Peyer's patch (tissue), 4 donors: ENCODE results near the gene SMAD4. TPM values are rescaled to one million over a fixed set of nuclear protein-coding genes. Genes with fewer than 3 reads are reported as not detected.

Source experiments
- DNase-seq, 3 donors: peaks; one replicate each; pipeline ENCODE4 v3.0.0-alpha.2; 2017 to 2019
- H3K27ac ChIP-seq, 4 donors: fragments of 200-600 bp; sonication (generic); one replicate each; pipeline ENCODE4 v1.5.1; 2016 to 2019
- H3K27me3 ChIP-seq, 2 donors: fragments of 200-600 bp; sonication (generic); one replicate each; pipeline ENCODE4 v1.5.1; 2019
- H3K36me3 ChIP-seq, 3 donors: fragments of 200-600 bp; sonication (generic); one replicate each; pipeline ENCODE4 v1.5.1; 2016 to 2019
- H3K4me1 ChIP-seq, 4 donors: fragments of 200-600 bp; sonication (generic); one replicate each; pipeline ENCODE4 v1.5.1; 2016 to 2019
- H3K4me3 ChIP-seq, 4 donors: fragments of 200-600 bp; sonication (generic); 1 replicate in 3 of 4; 2 replicates in 1 of 4; pipeline ENCODE4 v1.5.1; 2016 to 2019; ENCODE audit warnings: mild to moderate bottlenecking in 1 of 4
- H3K9me3 ChIP-seq, 4 donors: fragments of 200-600 bp; sonication (generic); one replicate each; pipeline ENCODE4 v1.5.1; 2016 to 2019; ENCODE audit warnings: mild to moderate bottlenecking in 1 of 4
- CTCF ChIP-seq, 6 experiments: fragments of 450-650 bp in 4 of 6; fragments of 200-600 bp in 2 of 6; sonication (generic) in 1 of 6; IDR thresholded peaks; one replicate each; pipeline ENCODE4 v1.5.1; 2017 to 2019; ENCODE audit warnings: antibody characterized with exemption in 6 of 6, mild to moderate bottlenecking in 3 of 6, moderate library complexity in 1 of 6
- POLR2A ChIP-seq, 2 donors: fragments of 450-650 bp; IDR thresholded peaks; one replicate each; pipeline ENCODE4 v1.5.1; 2017; ENCODE audit warnings: antibody characterized with exemption in 2 of 2, mild to moderate bottlenecking in 2 of 2, moderate library complexity in 2 of 2
- total RNA-seq, 4 donors: library from RNA; depleted of rRNA; stranded (reverse); fragments of >200 nt; gene quantifications; one replicate each; pipeline ENCODE4 v1.1.0, GENCODE V29; 2016

Gene SMAD4
- total RNA-seq, 4 donors from 2014 or later, result 79.0 to 109 (median 94.0) TPM

DNA sequence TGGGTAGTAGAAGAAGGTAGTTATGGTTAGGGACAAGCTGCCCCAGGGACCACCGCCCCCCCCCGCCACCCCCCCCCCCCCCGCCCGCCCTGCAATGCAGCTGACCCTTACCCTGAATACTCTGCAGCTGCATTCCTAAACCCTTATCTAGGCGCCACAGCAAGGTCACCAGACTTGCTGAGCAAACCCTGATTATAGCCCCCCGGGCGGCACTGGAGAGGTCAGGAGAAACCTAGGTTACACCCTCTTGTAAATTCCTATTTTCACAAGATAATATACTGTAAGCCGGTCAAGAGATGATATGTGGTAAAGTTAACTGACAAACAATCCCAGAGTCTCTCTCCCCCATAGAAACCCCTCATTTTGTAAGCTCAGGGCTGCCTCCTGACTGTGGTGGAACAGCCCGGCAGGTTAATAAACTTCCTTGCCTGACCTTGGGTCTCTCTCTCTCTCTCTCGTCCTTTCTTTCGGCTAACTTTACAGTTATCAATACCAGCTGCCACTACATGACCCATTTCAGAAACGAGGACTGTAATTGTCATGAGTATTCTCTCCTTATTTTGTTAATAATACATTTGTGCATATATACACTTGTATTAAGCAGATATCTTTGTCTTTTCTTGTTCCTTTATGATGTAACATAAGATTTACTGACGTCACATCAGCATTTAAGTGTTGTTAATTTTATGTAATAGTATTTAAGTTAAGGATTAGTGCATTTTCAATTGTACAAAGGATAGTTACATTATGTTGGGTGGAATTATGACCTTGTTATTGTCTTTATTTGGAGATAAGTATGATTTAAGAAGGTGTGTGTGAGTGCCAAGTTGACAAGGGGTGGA, 22.8 kb upstream of the SMAD4 start:
- TF ChIP-seq CTCF (IDR thresholded peaks at IDR 0.05), result no peak
- no peak for TF ChIP-seq POLR2A (IDR thresholded peaks at IDR 0.05)
- H3K4me3 ChIP-seq, result no peak overlapping the region
- no peaks in the 10 kb centered on the region for H3K27me3 ChIP-seq
- no peaks in the 10 kb centered on the region for H3K36me3 ChIP-seq
- H3K27ac ChIP-seq, result no peak overlapping the region
- H3K4me1 ChIP-seq, result no peaks in the 10 kb centered on the region
- DNase-seq, result no peak
- no peaks in the 10 kb centered on the region for H3K9me3 ChIP-seq

DNA sequence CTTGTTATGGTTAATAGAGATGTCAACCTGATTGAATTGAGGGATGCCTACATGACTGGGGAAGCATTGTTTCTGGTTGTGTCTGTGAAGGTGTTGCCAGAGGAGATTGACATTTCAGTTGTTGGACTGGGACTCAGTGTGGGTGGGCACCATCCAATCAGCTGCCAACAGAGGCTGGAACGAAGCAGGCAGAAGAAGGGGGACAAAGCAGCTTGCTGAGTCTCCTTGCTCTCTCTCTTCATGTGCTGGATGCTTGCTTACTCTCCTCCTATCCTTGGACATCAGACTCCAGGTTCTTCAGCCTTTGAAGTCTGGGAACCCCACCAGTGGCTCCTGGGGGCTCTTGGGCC, 22.2 kb upstream of the SMAD4 start:
- Histone ChIP-seq H3K4me1 (no peaks in the 10 kb centered on the region), H3K27ac (no peak overlapping the region), H3K27me3 (no peaks in the 10 kb centered on the region), H3K9me3 (no peaks in the 10 kb centered on the region), H3K4me3 (no peak overlapping the region), H3K36me3 (no peaks in the 10 kb centered on the region)
- DNase-seq, result no peak
- TF ChIP-seq POLR2A (IDR thresholded peaks at IDR 0.05), result no peak
- TF ChIP-seq CTCF (IDR thresholded peaks at IDR 0.05), result no peak

- H3K27ac ChIP-seq, result no peak overlapping the region
- no peaks in the 10 kb centered on the region for H3K9me3 ChIP-seq
- H3K27me3 ChIP-seq, result no peaks in the 10 kb centered on the region
- TF ChIP-seq CTCF (IDR thresholded peaks at IDR 0.05), result no peak
- no peak for TF ChIP-seq POLR2A (IDR thresholded peaks at IDR 0.05)
- H3K36me3 ChIP-seq, result no peaks in the 10 kb centered on the region
- H3K4me3 ChIP-seq, result no peak overlapping the region
- H3K4me1 ChIP-seq, result no peaks in the 10 kb centered on the region
- DNase-seq, result no peak
Measured at GRCh38 chr18:51009072-51009471, 20.9 kb upstream of the SMAD4 start.

GRCh38 chr18:51010218-51010617, 19.8 kb upstream of the SMAD4 start:
- no peaks in the 10 kb centered on the region for H3K9me3 ChIP-seq
- TF ChIP-seq POLR2A (IDR thresholded peaks at IDR 0.05), result no peak
- no peak for TF ChIP-seq CTCF (IDR thresholded peaks at IDR 0.05)
- no peaks in the 10 kb centered on the region for H3K4me1 ChIP-seq
- H3K27me3 ChIP-seq, result no peaks in the 10 kb centered on the region
- no peak overlapping the region for H3K4me3 ChIP-seq
- H3K36me3 ChIP-seq, result no peaks in the 10 kb centered on the region
- no peak for DNase-seq
- no peak overlapping the region for H3K27ac ChIP-seq

DNA sequence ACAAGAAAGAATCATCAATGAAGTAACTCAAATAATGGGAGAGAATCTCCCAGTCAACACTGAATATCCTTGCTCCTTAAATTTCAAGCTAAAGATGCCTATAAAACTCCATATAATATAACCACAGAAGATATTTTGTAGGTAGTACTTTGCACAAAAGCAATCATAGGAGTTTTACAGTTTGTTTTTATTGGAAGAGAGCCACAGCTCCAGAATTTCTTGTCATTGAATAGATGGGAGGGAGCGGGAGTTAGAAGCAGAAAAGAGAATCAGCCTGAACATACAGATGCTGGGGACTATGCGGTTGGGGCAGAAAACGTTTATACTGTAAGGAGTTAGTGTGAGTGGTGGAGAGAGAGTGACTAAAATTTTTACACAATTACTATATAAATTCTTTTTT, 18.3 kb upstream of the SMAD4 start:
- no peak overlapping the region for H3K27ac ChIP-seq
- no peaks in the 10 kb centered on the region for H3K36me3 ChIP-seq
- no peaks in the 10 kb centered on the region for H3K4me1 ChIP-seq
- TF ChIP-seq CTCF (IDR thresholded peaks at IDR 0.05) (no peak), POLR2A (IDR thresholded peaks at IDR 0.05) (no peak)
- DNase-seq, result no peak
- H3K4me3 ChIP-seq, result no peak overlapping the region
- H3K9me3 ChIP-seq, result no peaks in the 10 kb centered on the region
- no peaks in the 10 kb centered on the region for H3K27me3 ChIP-seq
